GM21390 (cell line): ENCODE data around the gene NFYB.
A peak's percentile ranks its signal among the peaks of the same experiment; 100 is the strongest.
"Not testable (repeated sequence)": the region's sequence is repeated elsewhere in the genome, so short reads cannot be mapped to it uniquely, and the experiment has no call there.

ENCODE experiments used
- ATAC-seq: cut with Tn5 transposase; IDR thresholded peaks from one replicate; pipeline ENCODE4 v1.9.1; 2021; ENCODE audit not compliant: unreplicated experiment

NFYB gene

GRCh38 chr12:104137902-104138796 is at the start of gene NFYB:
Gene NFYB, minus strand, starts transcription at chr12:104138210. Its CDS starts 2,757 bp downstream, at chr12:104135453.
- ATAC-seq: peak; percentile 85

- no peak for ATAC-seq
Observed at GRCh38 chr12:104187446-104188155, 49.6 kb upstream of the NFYB start.

- ATAC-seq: no peak
Observed at GRCh38 chr12:104183443-104183842, 45.4 kb upstream of the NFYB start.

GRCh38 chr12:104182621-104183378 is 44.8 kb upstream of the NFYB start:
- ATAC-seq: no peak

- ATAC-seq: no peak
Observed at GRCh38 chr12:104182144-104182543, 44.1 kb upstream of the NFYB start.

- ATAC-seq: no peak
Observed at GRCh38 chr12:104181313-104181712, 43.3 kb upstream of the NFYB start.

- no peak for ATAC-seq
Observed at GRCh38 chr12:104180374-104180773, 42.4 kb upstream of the NFYB start.

GRCh38 chr12:104177663-104178501 is 39.9 kb upstream of the NFYB start:
- ATAC-seq: no peak

- no peak for ATAC-seq
Observed at GRCh38 chr12:104177336-104177662, 39.3 kb upstream of the NFYB start.

GRCh38 chr12:104175726-104176247 is 37.8 kb upstream of the NFYB start:
- no peak for ATAC-seq

GRCh38 chr12:104173804-104174203 is 35.8 kb upstream of the NFYB start:
- ATAC-seq: not testable (repeated sequence)

- no peak for ATAC-seq
Observed at GRCh38 chr12:104172570-104172947, 34.5 kb upstream of the NFYB start.

GRCh38 chr12:104171785-104172569 is 34.0 kb upstream of the NFYB start:
- no peak for ATAC-seq

GRCh38 chr12:104168596-104168995 is 30.6 kb upstream of the NFYB start:
- ATAC-seq: no peak

- no peak for ATAC-seq
Observed at GRCh38 chr12:104167519-104168458, 29.8 kb upstream of the NFYB start.

GRCh38 chr12:104166465-104166864 is 28.5 kb upstream of the NFYB start:
- no peak for ATAC-seq

- no peak for ATAC-seq
Observed at GRCh38 chr12:104165801-104166200, 27.8 kb upstream of the NFYB start.

GRCh38 chr12:104164634-104165033 is 26.6 kb upstream of the NFYB start:
- no peak for ATAC-seq

GRCh38 chr12:104163631-104164030 is 25.6 kb upstream of the NFYB start:
- no peak for ATAC-seq
